OCI-LY1 (cell line): ENCODE results near the gene PER1.

Source experiments
- CTCF ChIP-seq: fragments of 200-600 bp; sonication (generic), shearing (Covaris generic); IDR thresholded peaks from 2 replicates; pipeline ENCODE4 v1.5.1; 2017; ENCODE audit warnings: mild to moderate bottlenecking, antibody characterized with exemption, low read length, moderate library complexity, mixed read lengths
- EZH2 ChIP-seq: fragments of 200-600 bp; sonication (generic), shearing (Covaris generic); IDR thresholded peaks from 2 replicates; pipeline ENCODE4 v1.8.0; 2017; ENCODE audit warnings: borderline replicate concordance, mixed run types, mild to moderate bottlenecking, antibody characterized with exemption, low read length, moderate library complexity, mixed read lengths

- no peak for TF ChIP-seq EZH2
- TF ChIP-seq CTCF, result no peak
Observed at GRCh38 chr17:8151120-8151640, 1.0 kb downstream of the PER1 start.
